HG03175 (cell line): ENCODE data around the gene KRTAP10-6.
"Not testable (repeated sequence)": the region's sequence is repeated elsewhere in the genome, so short reads cannot be mapped to it uniquely, and the experiment has no call there.

Source experiments
- ATAC-seq: cut with Tn5 transposase; IDR thresholded peaks from one replicate; pipeline ENCODE4 v1.9.1; 2021; ENCODE audit warnings: mild to moderate bottlenecking, moderate library complexity; ENCODE audit not compliant: unreplicated experiment

Gene KRTAP10-6

DNA sequence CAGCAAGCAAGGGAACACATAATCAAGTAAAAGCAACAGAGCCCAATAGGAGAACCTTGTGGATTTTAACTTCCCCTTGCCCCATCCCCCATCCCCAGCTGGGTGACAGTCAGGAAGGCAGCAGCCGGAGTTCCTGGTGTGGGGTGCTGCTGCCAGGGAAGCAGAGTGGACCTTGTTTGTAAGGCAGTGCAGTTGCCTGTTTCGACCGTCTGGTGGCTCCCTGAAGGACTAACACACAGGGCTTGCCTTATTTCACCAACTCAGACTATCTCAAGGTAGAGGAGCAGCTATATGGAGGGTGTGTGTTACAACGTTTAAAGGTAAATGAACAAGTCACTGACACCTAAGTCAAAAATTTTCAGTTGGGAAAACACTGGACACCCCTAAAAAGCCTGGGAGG lies 26.2 kb upstream of the KRTAP10-6 start:
- no peak for ATAC-seq

DNA sequence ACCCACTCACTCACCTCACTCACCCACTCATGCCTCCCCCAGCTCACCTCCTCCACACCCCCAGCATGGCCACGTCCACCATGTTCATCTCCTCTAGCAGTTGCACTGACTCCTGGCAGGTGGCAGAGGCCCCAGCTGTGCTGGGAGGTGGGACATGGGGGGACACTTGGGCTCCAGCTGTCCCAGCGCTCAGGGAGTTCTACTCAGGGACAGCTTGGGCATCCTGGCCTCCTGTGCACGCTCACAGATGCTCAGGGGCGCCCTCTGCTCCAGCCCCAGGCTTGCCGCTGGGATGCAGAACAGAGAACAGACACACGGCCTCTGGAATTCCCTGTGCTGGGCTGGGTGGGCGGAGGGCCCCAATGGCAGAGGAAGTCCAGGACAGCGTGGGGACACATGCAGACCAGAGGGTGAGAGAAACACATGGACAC lies 24.8 kb upstream of the KRTAP10-6 start:
- ATAC-seq: no peak

DNA sequence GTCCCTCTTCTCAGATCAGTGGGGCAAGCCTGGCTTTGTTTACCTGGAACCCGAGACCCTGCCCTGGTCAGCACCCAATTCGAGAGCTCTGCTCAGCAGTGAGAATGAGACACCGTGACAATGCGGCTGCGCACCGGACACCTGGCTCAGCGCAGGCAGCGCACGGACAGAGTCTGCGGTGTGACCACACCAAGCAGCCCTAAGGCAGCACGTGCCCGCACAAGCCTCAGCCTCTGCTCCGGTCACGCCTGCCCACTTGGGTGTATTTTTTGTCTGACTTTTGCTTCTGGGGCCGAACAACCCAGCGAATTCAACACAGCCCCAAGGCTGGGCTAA lies 24.3 kb upstream of the KRTAP10-6 start:
- no peak for ATAC-seq

DNA sequence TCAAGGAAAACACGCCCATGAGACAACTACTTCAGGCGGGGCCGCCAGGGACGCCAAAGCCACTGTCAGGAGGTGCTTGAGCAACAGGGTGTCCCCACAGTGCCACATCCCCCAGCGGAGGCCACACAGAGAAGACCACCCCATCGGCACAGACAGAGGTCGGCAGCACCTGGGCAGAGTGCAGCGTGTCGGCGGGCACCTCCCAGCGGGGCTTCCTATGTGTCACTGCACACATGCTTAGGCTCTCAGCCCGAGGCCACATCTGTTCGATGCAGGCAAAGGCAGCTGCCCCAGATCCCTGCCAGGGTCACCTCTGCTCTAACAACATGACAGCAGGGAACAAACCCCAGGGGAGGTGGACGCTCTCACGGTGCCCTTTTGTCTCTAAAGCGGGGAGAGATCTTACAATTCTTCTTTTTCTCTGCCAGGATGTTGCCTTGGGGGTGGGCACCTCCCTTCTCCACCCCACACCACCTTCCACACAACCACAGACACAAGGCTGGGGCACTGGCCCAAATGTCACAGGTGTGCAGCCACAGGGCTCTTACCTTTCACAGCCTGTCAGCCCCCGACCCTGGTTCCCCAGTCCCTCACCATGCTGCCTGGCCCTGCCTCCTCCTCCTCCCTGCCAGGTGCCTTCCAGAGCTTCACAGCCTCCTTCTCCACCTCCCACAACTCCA lies 23.7 kb upstream of the KRTAP10-6 start:
- ATAC-seq: no peak

DNA sequence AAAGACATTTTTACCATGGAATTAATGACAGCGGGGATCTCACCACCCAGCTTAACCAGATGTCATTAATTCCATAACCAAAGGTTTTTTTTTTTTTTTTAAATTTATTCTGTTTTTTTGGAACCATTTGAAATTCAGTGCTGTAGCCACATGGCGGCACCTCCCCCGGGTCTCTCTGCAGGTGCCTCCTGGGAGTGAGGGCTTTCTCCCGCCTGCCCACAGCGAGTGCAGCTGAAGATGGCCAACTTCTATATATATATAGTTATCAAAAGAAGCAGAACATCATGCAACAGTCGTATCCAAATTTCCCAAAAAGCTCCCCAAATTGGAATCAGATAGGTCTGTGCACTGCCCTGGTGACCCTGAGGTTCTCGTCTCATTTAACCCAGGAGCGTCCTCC lies 23.2 kb upstream of the KRTAP10-6 start:
- ATAC-seq: no peak

DNA sequence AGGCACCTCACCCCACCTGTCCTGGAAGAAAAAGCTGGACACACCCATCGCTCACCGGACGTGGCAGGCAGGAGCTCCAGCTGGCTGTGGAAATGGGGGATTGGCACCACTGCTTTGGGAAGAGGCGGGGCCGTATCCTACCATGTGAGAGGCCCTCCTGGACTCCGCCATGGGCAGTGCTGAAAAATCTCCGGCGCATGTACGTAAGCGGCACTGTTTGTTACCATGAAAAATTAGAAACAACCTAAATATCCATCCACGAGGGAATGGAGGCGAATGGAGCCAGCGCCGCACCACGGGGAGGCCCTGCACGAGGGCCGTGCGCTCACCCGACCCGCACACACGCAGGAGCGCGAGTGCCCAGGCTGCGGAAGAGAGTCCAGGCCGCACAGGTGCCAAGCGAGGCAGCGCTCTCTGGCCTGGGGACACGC lies 22.7 kb upstream of the KRTAP10-6 start:
- no peak for ATAC-seq

DNA sequence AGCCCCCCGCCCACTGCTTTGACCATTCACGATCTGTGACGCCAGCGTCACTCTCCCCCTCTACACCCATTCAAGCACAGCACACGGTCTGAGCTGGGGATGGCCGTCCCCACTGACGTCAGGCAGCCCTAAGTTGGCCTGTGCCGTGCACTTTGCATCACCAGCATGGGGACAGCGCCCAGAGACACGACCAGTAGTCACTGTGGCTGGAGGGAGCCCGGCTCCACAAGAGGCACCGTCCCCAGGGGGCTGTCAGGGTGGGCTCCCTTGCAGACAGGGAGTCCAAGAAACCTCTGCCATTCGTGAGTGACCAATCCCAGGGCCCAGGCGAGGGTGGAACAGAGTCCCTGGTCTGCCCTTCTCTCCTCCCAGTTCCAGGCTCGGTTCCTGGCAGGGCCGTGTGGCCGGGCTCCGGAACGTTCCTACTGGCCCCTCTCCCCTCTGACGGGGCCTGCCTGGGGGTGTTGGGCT lies 21.9 kb upstream of the KRTAP10-6 start:
- no peak for ATAC-seq

DNA sequence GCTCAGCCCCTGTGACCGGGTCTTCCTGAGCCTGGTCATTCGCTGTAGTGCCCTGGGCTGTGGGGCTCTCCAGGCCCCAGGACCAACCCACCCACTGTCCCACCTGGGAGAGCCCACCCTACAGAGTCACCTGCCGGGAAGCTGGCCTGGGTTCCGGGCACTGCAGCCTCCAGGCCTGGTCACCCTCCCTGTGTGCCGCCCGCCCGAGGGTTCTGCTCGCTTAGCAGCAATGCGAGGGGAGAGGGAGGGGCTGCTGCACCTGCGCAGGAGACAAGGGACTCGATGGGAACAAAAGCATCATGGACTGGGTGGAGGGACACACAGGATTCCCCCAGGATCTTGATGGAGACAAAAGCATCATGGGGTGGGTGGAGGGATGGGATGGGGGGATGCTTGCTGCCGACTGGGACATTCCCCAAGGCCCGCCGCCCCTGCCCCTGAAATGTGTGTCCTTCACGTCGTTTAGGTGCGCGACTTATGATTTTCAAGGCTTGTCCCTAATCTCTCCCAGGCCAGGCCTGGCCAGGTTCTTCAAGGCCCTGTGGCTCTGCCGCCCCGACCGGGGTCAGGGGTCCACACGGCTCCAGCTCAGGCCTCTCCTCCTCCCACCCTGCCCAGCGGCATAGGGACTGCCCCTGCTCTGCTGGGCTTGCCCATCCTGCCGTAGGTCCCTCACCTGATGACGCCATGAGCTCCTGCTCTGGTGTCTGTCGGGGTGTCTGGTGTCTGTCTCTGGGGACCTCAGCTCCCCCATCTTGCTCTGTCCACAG lies 21.3 kb upstream of the KRTAP10-6 start:
- no peak for ATAC-seq

DNA sequence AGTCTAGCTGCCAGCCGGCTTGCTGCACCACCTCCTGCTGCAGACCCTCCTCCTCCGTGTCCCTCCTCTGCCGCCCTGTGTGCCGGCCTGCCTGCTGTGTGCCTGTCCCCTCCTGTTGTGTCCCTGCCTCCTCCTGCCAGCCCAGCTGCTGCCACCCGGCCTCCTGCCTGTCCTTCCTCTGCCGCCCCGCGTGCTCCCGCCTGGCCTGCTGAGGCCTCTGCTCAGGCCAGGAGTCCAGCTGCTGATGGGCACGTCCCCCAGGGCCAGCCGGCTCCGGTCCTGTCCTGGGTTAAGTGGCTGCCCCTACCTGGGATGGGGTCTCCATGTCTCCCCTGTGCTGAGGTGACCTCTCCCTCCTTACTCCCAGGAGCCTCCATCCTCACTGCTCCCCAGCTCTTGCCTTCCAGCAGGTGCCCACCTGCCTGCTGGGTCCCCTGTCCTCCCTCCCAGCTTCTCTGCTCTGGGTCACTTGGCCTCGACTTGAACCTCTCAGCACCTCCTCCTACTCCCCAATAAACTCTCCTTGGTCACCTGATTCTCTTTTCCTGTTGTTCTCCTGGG lies 20.4 kb upstream of the KRTAP10-6 start:
- ATAC-seq: no peak

DNA sequence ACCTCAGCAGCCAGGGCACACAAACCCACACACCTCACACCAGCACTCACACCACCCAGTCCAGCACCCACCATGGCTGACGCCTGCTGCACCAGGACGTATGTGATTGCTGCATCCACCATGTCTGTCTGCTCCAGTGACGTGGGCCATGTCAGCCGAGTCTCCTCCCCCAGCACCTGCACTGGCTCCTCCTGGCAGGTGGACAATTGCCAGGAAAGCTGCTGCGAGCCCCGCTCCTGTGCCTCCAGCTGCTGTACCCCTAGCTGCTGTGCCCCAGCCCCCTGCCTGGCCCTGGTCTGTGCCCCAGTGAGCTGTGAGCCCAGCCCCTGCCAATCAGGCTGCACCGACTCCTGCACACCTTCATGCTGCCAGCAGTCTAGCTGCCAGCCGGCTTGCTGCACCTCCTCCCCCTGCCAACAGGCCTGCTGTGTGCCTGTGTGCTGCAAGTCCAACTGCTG lies 19.8 kb upstream of the KRTAP10-6 start, which contains the start of gene KRTAP10-8:
Gene KRTAP10-8 (plus strand): TSS at position 51 of the 458 bp plus-strand sequence. CDS start 22 bp downstream, at position 73.
- no peak for ATAC-seq

DNA sequence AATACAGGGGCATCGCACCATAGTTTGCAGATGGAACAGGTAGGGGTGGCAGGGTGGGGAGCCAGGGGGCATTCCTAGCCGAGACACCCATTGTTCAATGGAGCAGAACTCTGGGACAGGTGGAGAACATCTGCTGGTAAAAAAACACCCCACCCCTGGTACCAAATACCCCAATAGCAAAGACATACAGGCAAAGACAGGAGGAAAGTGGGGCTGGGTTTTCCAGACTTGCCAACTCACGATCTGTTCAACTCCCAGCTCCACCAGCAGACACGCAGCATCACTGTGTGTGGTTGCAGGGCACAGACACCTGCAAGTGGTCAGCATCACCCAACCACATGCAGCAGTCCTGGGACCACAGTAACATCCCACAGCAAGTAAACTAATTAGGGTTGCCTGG lies 19.2 kb upstream of the KRTAP10-6 start:
- ATAC-seq: no peak

DNA sequence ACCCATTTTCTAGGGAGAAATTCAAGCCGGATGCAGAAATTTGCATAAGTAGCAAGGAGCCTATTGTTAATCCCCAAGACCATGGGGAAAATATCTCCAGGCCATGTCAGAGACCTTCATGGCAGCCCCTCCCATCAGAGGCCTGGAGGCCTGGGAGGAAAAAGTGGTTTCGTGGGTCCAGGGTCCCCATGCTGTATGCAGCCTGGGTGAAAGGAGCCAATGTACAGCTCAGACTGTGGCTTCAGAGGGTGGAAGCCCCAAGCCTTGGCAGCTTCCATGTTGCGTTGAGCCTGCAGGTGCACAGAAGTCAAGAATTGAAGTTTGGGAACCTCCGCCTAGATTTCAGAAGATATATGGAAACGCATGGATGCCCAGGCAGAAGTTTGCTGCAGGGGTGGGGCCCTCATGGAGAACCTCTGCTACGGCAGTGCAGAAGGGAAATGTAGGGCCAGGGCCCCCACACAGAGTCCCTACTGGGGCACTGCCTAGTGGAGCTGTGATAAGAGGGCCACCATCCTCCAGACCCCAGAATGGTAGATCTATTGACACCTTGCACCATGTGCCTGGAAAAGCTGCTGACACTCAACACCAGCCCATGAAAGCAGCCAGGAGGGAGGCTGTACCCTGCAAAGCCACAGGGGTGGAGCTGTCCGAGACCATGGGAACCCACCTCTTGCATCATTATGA lies 18.0 kb upstream of the KRTAP10-6 start:
- not testable (repeated sequence) for ATAC-seq

DNA sequence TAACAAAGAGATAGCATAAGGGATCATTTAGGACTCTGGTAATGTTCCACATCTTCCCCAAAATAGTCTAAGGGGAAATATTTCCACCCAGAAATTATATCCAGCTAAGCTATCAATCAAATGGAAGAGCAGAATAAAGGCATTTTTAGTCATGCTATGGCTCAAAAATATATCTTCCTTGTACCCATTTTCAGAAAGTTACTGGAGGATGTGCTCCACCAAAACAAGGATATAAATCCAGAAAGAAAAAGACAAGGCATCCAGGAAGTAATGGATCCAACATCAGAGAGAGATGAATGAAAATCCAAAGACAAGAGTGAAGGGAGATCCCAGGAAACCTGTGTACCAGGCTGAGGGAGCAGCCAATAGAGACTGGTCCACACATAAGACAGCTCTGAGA lies 16.9 kb upstream of the KRTAP10-6 start:
- no peak for ATAC-seq

DNA sequence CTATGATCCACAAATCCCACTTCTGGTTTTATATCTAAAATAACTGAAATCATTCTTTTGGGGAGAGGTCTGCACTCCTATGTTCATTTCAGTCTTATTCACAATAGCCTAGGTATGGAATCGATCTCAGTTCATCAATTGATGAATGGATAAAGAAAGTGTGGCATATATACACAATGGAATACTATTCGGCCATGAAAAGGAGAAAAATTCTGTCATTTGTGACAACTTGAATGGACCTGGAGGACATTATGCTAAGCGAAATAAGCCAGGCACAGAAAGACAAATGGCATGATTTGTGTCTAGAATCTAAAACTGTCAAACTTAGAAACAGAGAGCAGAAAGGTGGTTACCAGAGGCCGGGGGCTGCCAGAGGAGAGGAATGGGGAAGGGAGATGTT lies 14.2 kb upstream of the KRTAP10-6 start:
- no peak for ATAC-seq

DNA sequence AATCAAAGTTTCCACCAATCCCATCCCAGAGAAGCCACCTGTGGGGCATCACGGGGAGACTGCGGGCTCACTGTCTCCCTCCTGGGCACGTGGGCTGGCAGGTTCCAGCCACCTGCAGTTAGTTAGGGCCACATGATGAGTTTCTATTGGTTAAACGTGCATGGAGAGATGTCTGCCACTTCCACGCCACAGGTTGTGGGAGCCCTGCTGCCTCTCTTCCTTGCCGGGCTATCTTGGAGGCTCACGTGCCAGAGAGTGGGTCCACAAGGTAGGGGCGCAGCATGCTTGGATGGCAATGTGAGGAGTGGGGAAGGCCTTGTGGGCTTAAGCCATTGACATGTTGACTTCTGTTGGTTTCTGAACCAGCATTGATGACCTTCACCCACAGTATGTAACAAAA lies 11.6 kb upstream of the KRTAP10-6 start:
- no peak for ATAC-seq

DNA sequence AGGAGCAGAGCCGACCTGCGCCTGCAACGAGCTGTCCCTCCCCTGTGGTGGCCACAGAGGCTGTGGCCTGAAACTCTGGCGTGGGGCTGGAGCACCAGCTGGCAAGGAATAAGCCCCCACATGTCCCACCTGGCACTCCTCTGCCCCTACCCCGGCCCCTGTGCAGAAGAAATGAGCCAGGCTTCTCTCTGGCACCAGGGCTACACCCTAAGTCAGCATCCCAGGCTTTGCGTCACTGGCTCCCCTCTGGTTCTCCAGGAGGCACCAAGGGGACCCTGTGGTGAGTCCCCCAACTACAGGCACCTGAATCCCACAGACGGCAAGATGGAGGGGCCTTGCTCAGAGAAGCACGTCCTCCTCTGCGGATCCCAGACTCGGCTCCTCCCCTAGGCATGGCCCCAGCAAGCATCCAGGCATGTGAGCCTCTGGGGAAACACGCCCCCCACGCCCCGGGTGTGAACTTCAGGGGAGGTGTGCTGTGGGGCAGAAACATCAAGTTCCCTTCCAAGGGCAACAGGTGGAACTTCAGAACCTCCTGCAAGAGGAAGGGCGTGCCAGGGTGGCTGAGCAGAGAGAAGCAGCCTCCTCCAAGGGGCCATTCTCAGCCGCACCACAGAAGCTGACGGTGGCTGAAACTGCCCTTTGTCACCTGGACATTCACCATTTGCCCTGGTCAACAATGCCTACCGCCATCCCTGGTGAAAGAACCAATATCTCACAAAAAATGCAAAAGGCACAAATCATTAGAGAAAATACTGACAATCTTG lies 11.0 kb upstream of the KRTAP10-6 start:
- ATAC-seq: no peak

DNA sequence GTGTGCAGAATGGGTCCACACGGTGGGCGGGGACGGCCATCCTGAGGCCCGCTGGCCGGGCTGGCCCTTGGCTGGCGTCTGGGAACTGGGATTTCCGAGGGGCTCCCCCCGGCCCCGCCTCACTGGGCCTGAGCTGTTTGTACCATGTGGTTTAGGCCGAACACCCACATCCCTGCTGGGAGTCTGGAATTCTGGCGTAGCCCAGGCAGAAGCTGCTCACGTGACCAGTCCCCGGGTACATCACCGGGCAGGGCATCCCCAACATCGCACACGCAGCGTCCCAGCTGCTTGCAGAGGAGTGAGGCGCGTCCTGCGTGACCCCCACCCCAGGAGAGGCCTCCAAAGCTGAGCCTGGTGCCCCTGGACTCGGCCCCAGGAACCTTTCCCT lies 10.2 kb upstream of the KRTAP10-6 start:
- ATAC-seq: no peak

DNA sequence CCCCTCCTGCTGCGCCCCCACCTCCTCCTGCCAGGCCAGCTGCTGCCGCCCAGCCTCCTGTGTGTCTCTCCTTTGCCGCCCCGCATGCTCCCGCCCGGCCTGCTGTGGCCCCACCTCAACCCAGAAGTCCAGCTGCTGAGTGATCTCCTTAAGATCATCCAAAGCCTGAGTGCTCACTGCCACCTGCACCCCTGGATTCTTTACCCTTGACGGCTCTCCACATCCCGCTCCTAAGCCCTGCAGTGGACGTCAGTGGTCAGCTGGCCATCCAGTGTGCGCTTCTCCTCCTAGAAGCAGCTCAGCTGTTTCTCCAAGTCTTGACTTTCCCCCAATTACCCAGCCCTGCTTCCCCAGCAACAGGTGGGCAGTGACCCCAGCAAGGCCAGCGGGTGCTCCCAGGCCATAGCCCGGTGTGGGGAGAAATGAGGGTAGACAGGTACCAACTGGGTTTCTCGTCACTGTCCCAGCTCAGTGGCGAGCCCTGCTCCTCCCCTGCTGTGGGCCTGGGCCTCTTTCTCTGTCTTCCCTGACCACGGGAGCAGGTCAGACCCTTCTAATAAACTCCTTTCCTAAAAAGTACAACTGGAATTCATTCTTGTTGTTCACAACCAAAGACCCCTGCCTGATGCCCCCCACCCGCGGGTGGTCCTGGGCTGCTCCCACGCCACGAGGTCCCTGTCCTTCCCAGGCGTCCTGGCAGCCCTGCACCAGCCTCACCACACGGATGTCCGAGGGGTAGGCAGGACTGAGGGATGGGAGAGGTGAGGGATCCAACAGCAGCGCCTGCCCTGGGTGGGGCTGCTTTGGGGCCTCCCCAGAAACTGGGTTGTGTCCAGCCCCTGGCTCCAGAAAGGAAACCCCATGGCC lies 9.5 kb upstream of the KRTAP10-6 start:
- no peak for ATAC-seq

DNA sequence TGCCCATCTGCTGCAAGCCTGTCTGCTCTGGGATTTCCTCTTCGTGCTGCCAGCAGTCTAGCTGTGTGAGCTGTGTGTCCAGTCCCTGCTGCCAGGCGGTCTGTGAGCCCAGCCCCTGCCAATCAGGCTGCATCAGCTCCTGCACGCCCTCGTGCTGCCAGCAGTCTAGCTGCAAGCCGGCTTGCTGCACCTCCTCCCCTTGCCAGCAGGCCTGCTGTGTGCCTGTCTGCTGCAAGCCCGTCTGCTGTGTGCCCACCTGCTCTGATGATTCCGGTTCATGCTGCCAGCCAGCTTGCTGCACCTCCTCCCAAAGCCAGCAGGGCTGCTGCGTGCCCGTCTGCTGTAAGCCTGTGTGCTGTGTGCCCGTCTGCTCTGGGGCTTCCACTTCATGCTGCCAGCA lies 8.8 kb upstream of the KRTAP10-6 start:
- not testable (repeated sequence) for ATAC-seq
